ENCODE results near the gene C1GALT1.

Gene C1GALT1

GRCh38 chr7:7290429-7291122 is 108.2 kb downstream of the C1GALT1 start:
- no peak for DNase-seq

- DNase-seq, result no peak
Measured at GRCh38 chr7:7292085-7292484, 109.7 kb downstream of the C1GALT1 start.

DNA sequence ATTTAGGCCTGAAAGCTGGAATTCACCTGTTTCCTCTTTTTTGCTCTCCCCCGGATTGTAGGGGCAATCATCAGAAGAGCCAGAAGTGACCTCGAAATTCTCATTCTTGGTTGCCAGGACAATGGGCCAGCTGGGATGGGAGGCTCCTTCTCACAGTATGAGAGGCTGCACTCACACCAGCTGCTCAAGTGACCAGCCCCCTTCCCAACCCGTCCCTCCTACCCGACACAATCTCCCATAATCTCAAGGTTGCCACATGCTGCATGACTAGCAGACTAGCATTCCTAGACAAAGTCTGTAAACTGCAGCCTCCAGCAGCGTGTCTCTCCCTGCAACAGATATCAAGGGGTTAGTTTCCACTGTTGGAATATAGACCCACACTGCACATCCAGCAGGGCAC is 110.3 kb downstream of the C1GALT1 start:
- no peak for DNase-seq

DNA sequence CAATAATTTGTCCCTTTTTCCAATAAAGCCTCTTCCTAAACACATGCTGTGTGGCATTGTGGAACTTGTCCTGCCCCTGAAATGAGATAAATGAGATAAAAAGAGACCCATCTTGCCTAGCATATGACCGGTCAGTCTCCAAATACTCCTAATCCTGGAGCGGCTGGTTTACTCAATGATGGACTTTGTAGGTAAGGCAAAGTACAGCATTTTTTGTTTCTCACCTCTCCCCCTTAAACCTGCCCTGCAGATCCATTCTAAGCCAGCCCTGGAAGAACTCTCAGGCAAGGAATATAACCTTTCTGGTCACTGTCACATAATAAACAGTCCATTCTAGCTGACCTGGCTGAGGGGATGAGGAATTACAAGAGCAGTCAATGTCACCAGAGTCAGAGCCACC is 110.7 kb downstream of the C1GALT1 start:
- no peak for DNase-seq

DNA sequence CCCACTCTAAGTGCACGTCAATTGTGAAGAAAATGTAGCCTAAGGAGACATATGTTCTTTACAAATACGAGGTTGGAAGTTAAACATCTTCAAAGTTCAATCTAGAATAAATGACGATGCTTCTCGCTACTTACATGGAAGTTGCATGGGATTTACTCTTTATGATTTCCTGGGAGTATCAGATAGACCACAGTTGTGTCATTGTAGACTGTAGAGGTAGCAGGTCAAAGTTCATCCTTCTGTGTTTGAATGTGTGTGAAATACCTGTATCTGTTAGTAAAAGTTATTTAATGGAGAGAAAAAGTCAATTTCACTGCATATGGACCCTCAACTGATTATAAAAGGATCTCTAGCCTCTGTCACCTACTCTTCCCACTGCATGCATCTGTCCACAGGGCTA is 112.6 kb downstream of the C1GALT1 start:
- no peak for DNase-seq

Data from activated CD4-positive, alpha-beta T cell treated with anti-CD3 and anti-CD28 coated beads, Interleukin-2, amount 50 U/mL, for 4 hours (primary cell).